Subcutaneous adipose tissue (tissue), 4 donors: ENCODE data around the gene ROR1. TPM values are rescaled to one million over a fixed set of nuclear protein-coding genes. Genes with fewer than 3 reads are reported as not detected.

ENCODE experiments used
- total RNA-seq, 4 donors: library from RNA; depleted of rRNA; stranded (reverse); fragments of >200 nt; gene quantifications; one replicate each; pipeline ENCODE4 v1.1.0, GENCODE V29; 2016
- TF ChIP-seq, protein P1 (sequence below): fragments of 450-650 bp; IDR thresholded peaks from one replicate; pipeline ENCODE4 v1.5.1; 2016; ENCODE audit warnings: low read depth, mild to moderate bottlenecking, control low read depth, antibody characterized with exemption, moderate library complexity

Gene ROR1
- total RNA-seq, 4 donors from 2014 or later: 5.8 to 10.2 (median 8.6) TPM

DNA sequence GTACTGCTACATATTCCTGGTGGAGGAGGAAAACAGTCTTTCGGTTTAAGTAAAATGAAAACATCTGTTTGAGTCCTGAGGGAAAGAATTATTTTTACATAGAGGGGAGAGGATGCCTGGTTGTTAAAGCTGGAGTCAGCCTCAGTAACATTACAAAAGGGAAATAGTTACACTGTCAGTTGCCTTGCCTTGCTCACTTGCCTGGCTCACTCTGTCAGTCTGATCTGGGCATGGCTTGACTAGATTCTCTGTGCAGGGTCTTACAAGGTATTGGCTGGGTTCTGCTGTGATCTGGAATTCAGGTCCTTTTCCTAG lies 421.2 kb downstream of the ROR1 start:
- TF ChIP-seq, protein P1, sequence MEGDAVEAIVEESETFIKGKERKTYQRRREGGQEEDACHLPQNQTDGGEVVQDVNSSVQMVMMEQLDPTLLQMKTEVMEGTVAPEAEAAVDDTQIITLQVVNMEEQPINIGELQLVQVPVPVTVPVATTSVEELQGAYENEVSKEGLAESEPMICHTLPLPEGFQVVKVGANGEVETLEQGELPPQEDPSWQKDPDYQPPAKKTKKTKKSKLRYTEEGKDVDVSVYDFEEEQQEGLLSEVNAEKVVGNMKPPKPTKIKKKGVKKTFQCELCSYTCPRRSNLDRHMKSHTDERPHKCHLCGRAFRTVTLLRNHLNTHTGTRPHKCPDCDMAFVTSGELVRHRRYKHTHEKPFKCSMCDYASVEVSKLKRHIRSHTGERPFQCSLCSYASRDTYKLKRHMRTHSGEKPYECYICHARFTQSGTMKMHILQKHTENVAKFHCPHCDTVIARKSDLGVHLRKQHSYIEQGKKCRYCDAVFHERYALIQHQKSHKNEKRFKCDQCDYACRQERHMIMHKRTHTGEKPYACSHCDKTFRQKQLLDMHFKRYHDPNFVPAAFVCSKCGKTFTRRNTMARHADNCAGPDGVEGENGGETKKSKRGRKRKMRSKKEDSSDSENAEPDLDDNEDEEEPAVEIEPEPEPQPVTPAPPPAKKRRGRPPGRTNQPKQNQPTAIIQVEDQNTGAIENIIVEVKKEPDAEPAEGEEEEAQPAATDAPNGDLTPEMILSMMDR: no peak

DNA sequence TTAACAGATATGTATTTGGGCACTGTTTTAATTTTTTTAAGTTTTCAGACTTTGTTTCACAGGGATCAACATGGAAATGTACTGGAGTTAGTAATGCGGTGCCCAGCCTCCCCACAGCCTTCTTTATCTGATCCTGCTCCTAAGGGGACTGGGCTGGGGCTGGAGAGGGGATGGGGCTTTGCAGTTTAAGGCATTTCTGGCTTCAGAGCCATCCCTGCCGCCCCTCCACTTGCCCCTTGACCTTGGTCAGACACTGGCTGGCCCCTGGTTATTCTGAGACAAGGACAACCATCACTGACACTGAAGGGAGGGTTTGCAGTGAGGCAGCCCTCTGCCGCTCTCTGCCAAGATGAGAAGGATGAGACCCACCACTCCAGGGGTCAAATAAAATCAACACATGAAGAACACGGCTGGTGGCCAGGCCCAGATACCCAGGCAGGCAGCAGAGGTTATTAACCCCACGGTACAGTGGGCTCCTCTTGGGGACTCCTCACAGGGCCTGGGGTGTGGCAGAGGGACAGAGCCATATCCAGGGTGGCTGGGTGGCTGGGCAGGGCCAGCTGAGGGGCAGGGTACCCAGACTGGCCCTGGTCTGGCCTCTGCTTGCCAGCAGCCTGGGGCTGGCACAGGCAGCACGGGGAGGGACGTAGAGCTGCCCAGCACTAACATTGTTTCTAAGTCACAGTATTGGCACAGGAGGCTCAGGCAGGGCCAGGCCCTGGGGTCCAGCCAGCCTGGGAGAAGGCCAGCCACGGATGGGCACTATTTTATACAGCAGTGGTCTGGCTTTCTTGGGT lies 422.5 kb downstream of the ROR1 start:
- TF ChIP-seq, protein P1: no peak

DNA sequence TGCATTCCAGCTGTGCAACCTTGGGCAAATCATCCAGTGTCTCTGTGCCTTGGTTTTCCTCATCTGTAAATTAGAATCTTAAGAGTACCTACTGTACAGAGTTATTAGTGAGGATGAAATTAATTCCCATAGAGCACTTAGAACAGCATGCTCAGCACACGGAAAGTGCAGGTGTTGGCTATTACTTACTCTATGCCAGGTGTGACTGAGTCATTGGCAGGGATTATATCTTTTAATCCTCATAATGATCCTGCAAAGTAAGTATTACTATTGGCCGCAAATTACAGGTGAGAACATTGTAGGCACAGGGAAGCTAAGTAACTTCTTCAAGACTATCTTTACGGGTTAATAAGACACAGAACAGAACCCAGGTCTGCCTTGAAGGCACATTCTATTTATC lies 423.3 kb downstream of the ROR1 start:
- TF ChIP-seq, protein P1: no peak

DNA sequence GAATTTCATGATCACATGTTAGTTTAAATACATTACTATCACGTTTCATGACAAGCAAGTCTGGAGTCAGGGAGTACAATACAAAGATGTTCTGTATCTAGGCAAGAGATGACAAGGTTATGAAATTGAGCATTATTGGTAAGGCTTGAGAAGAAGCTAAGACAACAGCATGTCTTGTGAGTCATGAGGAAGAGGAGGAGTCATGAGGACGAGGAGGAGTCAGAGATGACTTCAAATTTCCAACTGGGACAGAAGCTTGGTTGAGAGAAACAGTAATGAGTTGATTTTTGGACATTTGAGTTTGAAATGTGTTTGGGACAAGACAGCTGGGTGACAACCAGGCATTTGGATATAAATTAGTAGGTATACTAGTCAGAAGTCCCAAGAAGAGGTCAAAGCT lies 425.3 kb downstream of the ROR1 start:
- TF ChIP-seq, protein P1: no peak

DNA sequence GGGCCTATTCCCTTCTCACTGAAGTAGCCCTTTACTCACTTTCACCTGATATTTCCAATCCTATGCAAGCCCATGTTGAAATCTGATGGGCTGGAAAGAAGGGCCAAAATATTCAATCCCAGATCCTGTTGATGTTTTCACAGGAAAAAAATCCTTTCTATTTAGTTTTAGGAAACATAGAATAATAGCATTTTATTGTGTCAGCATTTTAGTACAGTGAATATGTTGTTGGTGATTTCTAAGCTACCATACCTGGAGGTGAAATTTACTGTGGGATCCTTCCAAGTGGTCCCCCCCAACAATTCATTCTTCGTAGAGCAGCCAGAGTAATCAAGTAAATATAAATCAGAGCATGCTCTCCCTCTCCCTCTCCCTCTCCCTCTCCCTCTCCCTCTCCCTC lies 426.2 kb downstream of the ROR1 start:
- TF ChIP-seq, protein P1: no peak

DNA sequence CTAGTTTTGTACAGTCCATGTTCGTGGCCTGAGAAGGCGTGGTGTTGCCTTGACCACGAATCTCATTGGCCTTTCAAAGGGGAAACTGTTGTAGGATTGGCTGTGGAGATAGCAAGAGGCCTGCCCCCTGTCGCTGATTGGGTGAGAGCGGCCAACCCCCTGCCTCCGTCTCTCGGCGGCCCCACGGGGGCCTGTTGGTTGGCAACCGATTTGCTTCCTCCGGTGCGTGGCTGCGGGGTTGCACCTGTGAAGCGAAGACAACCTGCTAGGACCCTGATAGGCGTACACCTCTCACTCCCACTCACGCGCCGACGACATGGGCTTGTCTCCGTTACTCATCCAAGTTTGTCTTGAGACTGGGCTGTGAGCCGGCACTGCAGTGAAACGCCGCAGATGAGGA lies 429.6 kb downstream of the ROR1 start, which contains the start of gene UBE2U:
UBE2U (plus strand) TSS at position 204 of the 400 bp plus-strand sequence. CDS start 428 bp downstream, outside the sequence.
- TF ChIP-seq, protein P1: no peak

DNA sequence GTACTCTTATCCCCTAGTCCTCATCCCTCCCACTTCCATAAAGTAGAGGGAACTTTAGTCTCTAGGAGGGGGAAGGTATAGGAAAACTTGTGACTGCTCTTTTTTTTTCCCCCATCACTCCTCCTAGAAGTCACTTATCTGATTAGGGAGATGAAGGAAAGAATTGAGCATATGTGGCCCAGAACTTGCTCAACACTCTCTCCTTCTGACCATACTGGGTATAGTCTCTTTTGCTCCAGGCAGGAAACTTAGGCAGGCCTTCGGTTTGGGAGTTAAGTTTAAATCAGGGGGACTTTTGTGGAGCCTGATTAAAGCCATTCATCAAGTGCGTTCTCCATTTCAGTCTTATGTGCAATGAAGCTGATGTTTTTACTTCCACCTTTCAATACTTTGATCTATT lies 435.4 kb downstream of the ROR1 start:
- TF ChIP-seq, protein P1: no peak
